ENCODE results near the gene ERFE.

ERFE gene

GRCh38 chr2:238130696-238131628, 27.8 kb upstream of the ERFE start:
- CTCF ChIA-PET: interaction anchor here (1.3 kb wide), 2 partner anchors 8 kb away, joined by 4 to 5 read pairs; partner anchors contain the start of gene KLHL30
- DNase-seq (ENCODE audit: extremely low spot score): no peak
- TF ChIP-seq CTCF (IDR thresholded peaks at IDR 0.05; ENCODE audit: control extremely low read depth, extremely low read depth, low read depth, missing control alignments): no peak
- POLR2A ChIA-PET: no interaction called here

GRCh38 chr2:238131761-238132462, 26.9 kb upstream of the ERFE start:
- ChIA-PET CTCF (interaction anchor here (1.3 to 1.5 kb wide), 2 partner anchors 7 to 131 kb away, joined by 4 to 6 read pairs; no protein-coding TSS in a partner anchor), POLR2A (no interaction called here)
- no peak for TF ChIP-seq CTCF (IDR thresholded peaks at IDR 0.05; ENCODE audit: control extremely low read depth, extremely low read depth, low read depth, missing control alignments)

DNA sequence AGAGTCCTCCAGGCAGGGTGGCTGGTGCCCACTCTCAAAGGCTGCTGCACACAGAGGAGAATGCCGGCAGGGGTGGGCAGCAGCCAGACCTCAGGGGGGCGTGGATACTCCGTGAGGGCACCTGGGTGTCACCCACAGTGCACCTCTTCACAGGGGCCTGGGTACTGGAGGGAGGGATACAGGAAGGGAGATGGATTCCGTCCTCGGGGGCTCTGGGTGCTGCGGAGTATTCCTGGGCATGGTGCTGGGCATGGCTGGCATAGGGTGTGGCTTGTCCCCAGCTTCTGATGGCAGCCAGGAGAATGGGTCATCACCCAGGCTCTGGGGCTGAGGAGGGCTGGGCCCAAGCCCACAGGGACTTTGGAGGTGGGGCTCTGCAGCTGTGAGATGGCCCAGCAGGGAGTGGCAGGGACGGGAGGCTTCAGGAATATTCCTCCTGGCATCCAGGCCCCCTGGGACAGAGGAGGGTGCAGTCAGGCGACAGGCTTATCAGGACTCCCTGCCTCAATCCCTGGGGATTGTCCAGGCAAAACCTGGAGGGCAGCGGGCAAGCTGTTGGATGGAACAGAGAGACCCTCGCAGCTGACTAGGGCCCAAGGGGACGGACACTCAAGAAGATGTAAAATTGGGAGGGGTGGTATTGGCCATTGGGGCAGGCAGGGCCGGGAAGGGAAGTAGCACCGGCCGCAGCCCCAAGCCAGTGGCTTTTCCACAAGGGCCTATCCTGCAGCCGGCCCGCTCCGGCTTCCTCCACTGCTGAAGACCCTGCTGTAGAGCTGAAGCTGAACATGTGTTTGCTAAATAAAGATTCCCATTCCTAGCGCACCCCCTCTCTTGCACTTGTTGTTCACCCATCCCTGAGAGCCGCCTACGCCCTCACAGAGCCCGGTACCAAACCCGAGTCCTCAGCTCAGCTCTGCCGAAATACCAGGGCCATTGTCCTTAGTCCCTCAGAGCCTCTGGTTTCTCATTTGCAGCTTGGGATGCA, 26.0 kb upstream of the ERFE start:
- no peak for DNase-seq (ENCODE audit: extremely low spot score)
- CTCF ChIA-PET: interaction anchor here (1.0 to 1.5 kb wide), 2 partner anchors 9 to 130 kb away, joined by 3 to 6 read pairs; no protein-coding TSS in a partner anchor
- POLR2A ChIA-PET: no interaction called here
- no peak for TF ChIP-seq CTCF (IDR thresholded peaks at IDR 0.05; ENCODE audit: control extremely low read depth, extremely low read depth, low read depth, missing control alignments)

More at GRCh38 chr2:238131761-238132462, 26.9 kb upstream of the ERFE start:
- no peak for DNase-seq (ENCODE audit: extremely low spot score)

GRCh38 chr2:238133499-238134392, 25.0 kb upstream of the ERFE start:
- ChIA-PET CTCF (interaction anchor here (1.0 to 1.5 kb wide), 2 partner anchors 8 to 129 kb away, joined by 3 to 6 read pairs; no protein-coding TSS in a partner anchor), POLR2A (no interaction called here)
- TF ChIP-seq CTCF (IDR thresholded peaks at IDR 0.05; ENCODE audit: control extremely low read depth, extremely low read depth, low read depth, missing control alignments): no peak
- no peak for DNase-seq (ENCODE audit: extremely low spot score)

GRCh38 chr2:238134393-238134785, 24.4 kb upstream of the ERFE start:
- CTCF ChIA-PET: interaction anchor here (0.9 to 1.3 kb wide), 3 partner anchors 130 to 575 kb away, joined by 3 read pairs; no protein-coding TSS in a partner anchor
- no peak for TF ChIP-seq CTCF (IDR thresholded peaks at IDR 0.05; ENCODE audit: control extremely low read depth, extremely low read depth, low read depth, missing control alignments)
- POLR2A ChIA-PET: no interaction called here
- no peak for DNase-seq (ENCODE audit: extremely low spot score)
